GM18909 (cell line): Measurements from ENCODE around the gene ZNF544.
"Not testable (repeated sequence)": the region's sequence is repeated elsewhere in the genome, so short reads cannot be mapped to it uniquely, and the experiment has no call there.

Experiments used
- ATAC-seq: cut with Tn5 transposase; IDR thresholded peaks from one replicate; pipeline ENCODE4 v1.9.1; 2021; ENCODE audit warnings: mild to moderate bottlenecking; ENCODE audit not compliant: unreplicated experiment, poor library complexity

ZNF544 gene

DNA sequence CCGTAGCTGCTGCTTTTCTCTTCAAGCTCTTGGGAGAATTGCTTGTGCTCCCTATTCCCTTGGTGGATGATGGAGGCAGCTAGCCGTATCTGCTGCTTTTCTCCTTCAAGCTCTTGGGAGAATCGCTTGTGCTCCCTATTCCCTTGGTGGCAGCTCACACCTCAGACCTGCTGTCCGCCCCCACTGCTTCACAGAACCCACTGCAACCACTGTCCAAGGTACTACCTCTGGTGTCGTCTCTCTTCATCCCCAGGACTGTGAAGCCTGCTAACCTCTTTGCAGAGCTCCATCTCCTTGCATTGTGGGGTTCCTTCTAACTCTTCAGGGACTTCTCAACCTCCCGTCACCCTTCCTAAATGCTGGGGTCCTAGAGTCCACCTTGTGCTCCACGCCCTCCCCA, 71.9 kb downstream of the ZNF544 start:
- ATAC-seq = no peak

GRCh38 chr19:58304255-58304654, 75.5 kb downstream of the ZNF544 start:
- no peak for ATAC-seq

GRCh38 chr19:58304748-58305064, 76.0 kb downstream of the ZNF544 start:
- ATAC-seq = no peak

GRCh38 chr19:58305065-58305931, 76.6 kb downstream of the ZNF544 start, which contains the start of gene ERVK3-1:
ERVK3-1 (plus strand) TSS chr19:58305377; CDS start chr19:58312169, 6,792 bp downstream.
- ATAC-seq = peak; percentile 97

- ATAC-seq = no peak
These were observed 77.2 kb downstream of the ZNF544 start for GRCh38 chr19:58305932-58306323.

DNA sequence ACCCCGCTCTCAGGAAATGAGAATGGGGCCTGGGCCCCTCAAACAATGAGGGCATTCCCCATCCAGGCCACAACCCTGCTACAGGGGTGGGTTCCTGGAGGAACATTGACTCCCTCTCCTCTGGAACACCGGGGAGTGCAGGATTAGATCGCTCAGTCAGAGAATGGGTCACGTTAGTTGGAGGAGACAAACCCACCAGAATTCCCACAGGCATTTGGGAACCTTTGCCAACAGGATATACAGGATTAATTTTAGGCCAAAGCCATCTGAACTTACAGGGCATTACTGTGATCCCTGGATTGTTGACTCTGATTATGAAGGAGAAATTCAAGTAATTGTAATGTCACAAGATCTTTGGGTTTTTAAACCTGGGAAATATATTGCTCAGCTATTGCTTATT, 79.0 kb downstream of the ZNF544 start:
- ATAC-seq = no peak

DNA sequence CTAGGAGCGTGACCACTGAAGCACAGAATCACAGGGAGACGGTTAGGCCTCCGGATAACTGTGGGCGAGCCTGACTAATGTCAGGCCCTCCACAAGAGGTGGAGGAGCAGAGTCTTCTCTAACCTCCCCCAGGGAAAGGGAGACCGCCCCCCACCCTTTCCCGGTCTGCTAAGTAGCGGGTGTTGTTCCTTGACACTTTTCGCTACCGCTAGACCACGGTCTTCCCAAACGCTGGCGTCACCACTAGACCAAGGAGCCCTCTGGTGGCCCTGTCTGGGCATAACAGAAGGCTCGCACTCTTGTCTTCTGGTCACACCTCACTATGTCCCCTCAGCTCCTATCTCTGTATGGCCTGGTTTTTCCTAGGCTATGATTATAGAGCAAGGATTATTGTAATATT, 82.0 kb downstream of the ZNF544 start:
- ATAC-seq = not testable (repeated sequence)

DNA sequence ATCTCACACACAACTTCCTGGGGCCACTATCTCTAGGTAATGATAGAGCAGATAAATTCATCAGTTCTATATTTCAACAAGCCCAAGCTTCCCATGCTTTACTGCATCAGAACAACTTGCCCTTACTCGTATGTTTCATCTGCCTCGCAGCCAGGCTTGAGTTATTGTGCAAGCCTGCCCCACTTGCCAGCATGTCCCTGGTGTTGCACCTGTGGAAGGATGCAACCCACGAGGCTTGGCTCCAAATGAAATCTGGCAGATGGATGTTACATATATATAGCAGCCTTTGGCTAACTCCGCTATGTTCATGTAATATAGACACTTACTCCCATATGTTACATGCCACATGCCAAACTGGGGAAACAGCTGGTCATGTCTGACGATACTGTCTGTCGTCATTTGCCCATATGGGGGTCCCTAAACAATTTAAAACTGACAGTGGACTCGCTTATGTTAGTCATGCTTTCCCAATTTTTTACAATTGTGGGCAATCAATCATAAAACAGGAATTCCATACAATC, 82.7 kb downstream of the ZNF544 start:
- ATAC-seq = no peak
